ENCODE measurements around the gene TRIM14.
A peak's percentile ranks its signal among the peaks of the same experiment; 100 is the strongest.
"Not testable (repeated sequence)": the region's sequence is repeated elsewhere in the genome, so short reads cannot be mapped to it uniquely, and the experiment has no call there.

The TRIM14 gene

DNA sequence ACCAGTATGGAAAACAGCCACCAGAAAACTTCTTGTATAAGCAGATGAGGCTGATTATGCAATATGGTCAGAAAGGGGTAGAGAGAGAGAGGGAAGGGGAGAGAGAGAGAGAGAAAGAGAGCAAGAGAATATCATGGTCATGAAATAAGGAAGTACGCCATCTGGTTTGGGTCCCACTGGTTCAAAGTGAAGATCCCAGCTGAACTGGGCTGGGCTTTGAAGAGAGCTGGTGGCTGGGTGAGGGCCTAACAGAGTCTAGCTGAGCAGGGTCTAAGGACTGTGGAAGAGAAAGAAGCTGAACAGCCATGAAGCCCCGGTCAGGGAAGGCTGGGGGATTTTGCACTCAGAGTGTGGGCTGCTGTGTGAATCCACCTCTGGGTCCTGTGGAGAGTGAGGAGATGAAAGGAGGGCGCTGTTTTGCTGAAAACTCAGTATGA lies 14.6 kb downstream of the TRIM14 start:
- DNase-seq = no peak

DNA sequence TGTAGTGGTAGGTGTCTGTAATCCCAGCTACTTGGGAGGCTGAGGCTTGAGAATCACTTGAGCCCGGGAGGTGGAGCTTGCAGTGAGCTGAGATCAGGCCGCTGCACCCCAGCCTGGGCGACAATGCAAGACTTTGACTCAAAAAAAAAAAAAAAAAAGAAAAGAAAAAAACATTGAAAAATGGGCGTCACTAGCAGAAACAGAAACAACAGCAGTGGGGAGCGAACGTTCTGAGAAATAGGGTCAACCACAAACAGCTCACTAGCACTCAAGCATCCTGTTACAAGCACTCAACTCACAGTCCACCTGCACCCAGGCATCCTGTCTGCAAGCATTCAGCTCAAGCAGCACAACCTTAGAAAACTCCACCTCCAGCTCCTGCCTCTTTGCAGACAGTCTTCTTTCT lies 17.2 kb downstream of the TRIM14 start:
- DNase-seq = peak; percentile 90

DNA sequence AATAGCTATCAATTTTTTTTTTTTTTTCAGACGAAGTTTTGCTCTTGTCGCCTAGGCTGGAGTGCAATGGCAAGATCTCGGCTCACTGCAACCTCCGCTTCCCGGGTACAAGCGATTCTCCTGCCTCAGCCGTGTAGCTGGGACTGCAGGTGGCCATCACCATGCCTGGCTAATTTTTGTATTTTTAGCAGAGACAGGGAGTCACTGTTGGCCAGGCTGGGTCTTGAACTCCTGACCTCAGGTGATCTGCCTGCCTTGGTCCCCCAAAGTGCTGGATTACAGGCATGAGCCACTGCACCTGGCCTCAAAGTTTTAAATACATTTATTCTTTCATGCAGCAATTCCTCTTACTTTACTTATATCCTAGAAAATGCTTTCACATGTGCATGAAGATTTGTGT lies 17.6 kb downstream of the TRIM14 start:
- no peak for DNase-seq

DNA sequence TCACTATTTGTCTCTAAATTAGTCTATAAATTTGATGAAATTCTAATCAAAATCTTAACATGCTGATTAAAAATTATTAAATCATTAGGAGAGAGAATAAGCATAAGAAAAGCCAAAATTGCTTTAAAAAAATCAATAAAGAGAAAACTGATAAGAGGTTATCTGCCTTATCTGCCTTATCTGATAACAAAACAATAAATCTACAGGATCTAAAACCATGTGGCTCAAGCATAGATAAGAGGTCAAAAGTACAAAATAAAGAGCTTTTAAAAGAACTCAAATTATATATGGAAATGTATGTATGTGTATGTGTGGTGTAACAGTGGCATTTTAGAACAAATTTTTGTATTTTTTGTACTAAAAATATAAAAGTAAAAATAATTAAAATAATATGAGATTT lies 18.6 kb downstream of the TRIM14 start:
- DNase-seq = no peak

DNA sequence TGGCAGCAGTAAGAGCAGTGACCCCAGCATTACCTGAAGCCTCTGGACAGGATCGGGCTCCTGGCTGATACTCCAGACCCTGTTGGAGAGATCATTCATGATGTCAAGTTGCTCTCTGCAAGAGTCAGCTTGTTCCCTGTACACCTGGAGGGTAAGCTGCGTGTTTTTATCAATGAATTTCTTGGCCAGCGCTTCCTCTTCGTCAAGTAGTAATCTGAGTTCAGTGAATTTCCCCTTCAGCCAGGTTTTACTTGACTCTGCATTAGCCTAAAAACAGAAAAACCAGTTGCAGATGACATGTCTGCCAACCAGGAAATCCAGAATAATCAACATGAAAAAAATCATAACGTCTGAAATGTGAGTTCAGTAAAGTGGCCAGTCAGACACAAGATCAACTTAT lies 19.1 kb downstream of the TRIM14 start:
- DNase-seq = no peak

DNA sequence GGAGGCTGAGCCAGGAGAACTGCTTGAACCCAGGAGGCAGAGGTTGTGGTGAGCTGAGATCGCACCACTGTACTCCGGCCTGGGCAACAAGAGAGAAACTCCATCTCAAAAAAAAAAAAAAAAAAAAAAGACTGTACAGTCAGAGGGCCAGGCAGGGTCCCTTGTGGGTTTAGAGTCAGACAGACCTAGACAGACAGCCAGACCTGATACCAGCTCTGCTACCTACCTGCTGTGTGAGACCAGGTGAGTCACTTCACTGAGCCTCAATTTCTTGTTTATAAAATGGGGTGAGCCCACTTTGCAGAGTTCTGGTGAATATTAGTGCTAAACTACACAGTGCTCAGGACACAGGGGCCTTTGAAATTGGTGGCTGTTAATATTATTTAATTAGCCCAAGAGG lies 19.7 kb downstream of the TRIM14 start:
- DNase-seq = no peak

DNA sequence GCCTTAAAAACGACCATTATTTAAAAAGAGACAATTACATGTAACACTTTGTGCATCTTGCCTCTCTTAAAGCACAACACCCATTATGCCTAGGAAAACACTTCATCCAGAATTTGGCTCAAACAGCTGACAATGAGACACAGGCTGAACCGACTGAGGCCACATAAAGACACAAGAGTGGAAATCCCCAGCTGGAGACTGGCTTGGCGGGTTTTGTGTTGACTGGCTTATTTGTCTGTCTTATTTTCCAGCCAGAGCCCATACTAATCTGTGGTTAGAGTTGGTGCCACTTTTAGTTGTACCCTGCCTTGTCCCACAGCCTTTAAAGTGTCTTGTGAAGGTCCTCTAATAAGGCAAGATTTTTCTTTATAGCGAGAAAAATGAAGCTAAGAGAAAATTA lies 21.2 kb downstream of the TRIM14 start:
- DNase-seq = peak; percentile 61

DNA sequence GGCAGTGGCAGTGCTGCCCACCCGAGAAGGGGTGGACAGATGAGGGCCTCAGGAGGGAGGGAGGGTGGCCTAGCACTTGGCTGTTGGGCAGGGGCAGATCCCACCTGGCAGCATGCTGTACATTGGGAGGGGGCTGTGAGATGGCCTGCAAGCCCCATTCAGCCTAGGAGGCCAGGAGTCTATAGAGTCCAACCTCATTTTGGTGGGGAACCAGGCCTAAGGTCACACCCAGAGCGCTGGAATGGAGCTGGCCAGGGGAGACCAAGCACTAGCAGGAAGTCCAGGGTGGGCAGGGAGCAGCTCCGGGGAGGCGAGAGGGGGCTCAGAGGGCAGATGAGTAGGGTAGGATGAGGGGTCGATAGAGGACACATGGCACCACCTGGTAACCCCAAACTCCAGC lies 22.9 kb downstream of the TRIM14 start:
- no peak for DNase-seq

DNA sequence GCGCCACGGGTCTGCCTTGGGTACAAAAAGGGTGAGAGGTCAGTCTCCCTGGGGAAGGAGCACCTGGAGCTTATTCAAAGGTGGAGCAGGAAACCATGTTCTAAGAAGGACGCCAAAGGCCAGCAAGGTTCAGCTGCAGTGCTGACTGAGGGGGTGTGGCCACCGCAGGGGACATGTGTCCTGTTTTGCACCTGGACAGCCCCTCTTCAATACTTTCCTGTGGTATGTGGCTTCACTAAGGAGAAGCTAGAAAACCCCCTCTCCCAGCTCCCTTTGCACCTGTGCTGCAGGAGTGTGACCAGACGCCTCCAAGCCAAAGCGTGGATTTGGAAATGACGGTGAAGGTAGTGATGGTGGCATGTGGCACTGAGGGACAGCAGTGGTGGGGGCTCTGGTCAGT lies 23.6 kb downstream of the TRIM14 start:
- DNase-seq = no peak

DNA sequence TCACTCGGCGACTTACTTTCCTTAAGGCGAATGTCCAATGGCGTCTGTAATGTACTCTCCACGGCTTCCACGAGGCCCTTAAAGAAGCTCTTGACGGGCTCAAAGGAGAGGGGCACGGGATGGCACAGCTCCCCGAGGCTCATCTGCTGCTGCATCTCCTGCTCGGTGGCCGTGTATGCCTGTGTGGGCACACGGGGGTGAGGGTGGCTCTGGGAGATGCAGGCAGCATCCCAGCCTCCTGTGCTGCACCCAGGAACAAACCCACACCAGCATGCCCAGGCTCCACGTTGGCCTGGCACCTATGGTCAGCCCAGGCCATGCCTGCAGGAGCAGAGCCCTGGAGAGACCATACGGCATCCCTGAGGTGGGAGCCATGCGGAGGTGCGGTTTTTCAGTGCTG lies 24.2 kb downstream of the TRIM14 start:
- no peak for DNase-seq

DNA sequence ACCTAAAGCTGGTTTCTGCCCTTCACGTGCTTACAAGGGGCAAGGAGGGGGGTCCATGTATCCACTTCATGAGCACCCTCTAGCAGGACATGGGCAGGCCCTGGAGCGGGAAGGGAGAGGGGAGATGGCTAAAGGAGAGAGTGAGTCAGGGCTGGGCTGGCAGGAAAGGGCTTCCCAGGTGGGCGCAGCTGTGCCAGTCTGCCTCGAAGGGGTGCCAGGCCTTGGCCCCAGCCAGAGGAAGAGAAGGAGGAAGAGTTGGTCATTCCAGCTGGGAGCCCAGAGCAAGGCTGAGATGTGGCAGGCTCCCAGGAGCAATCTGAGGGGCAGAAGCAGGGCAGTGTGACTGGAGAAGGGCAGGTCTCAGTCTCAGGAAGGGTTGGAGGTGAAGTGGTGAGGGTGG lies 24.7 kb downstream of the TRIM14 start:
- no peak for DNase-seq

DNA sequence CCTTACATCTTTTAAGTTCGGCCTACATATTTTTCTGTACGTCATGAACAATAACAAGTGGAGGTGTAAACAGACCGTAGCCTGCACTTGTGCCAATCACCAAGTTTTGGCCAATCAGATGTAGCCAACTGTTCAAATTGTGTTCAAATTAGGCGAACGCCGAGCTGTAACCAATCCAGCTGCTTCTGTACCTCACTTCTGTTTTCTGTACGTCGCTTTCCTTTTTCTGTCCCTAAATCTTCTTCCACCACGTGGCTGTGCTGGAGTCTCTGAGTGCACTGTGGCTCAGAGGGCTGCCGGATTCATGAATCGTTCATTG lies 26.4 kb downstream of the TRIM14 start:
- no peak for DNase-seq

DNA sequence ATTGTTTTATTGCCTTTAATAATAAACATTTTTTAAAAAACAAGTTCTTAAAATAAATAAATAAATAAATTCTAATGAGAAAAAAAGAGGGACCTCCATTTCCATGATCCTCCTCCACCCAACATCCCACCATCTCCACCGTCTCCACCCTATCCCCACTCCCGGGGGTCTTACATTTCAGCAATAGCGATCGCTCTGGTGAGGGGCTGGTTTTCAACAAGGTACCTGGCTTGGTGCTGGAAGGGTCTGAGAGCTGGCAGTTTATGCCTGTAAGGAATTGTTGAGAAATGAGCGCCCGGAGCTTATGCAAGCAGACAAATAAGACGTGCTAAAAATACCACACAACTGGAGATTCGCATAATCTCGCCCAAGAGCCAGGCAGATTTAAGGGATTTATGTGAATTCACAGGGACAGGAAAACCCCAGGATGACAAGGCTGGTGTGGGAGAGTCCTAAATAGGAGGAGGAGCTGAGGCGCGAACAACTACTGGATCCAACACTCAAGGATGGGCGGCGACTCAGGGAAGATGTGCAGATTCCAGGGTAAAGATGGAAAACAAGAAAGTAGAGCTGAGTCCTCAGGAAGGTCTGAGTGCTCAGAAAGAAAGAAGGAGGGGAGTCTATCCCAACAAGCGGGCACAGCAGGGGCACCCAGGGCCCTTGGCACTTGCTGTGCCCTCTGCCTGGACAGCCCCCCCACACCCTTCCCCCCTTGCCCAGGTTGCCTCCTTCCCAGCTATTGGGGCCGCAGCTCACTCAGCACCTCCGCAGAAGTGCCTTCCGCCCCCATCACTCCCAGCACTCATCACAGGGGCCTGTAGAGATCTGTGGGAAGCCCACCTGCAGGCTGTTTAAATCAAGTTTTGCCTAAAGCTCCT lies 27.0 kb downstream of the TRIM14 start:
- DNase-seq = no peak

DNA sequence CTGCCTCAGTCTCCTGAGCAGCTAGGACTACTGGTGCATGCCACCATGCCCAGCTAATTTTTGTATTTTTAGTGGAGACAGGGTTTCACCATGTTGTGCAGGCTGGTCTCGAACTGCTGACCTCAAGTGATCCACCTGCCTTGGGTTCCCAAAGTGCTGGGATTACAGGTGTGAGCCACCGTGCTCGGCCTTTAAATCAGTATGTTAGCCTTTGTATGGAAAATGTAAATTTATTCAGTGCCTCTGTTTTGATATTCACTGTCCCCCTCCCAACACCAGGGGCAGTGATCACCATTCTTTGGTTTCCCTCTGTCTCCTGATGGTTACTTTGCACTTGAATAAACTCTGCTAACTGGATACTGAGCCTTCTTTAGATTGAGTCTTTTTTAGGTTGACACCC lies 28.3 kb downstream of the TRIM14 start:
- DNase-seq = not testable (repeated sequence)

DNA sequence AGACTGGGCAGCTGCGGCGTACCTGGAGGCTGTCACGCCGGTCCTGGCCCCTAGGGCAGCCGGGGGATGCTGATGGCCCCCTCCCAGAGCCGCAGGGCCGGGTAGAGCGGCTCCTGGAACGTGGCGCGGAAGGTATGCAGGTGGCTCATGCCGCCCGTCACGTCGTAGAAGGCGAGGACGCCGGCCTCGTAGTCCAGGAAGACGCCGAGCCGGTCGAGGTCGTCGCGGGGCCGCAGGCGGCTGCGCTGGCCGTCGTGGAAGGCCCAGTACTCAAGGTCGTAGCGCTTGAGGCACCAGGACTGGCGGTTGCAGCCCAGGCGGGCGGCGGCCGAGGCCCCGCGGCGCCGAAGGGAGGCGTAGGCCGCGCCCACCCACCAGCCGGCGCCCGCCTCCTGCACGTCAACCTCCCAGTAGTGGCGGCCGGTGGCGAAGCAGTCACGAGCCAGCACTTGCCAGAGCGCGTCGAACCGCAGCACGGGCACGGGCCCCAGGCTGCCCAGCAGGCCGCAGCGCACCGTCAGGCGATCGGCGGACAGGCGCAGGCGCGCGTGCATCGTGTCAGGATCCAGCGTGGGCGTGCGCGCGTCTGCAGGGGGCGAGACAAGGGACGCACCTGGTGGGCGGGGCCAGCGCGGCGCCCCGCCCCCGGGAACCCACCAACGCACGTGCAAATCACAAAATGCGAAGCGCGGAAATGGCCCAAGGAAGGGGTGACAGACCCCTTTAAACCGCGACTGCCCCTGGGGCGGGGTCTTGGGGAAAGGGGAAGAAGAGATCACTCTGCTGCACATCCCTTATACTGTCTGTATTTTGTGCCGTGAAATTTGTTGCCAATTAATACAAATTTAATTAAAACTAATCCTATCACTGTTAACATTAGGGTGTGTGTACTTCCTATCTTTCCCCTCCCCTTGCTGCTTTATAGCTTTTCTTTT lies 31.3 kb downstream of the TRIM14 start:
- peak; percentile 64 for DNase-seq

DNA sequence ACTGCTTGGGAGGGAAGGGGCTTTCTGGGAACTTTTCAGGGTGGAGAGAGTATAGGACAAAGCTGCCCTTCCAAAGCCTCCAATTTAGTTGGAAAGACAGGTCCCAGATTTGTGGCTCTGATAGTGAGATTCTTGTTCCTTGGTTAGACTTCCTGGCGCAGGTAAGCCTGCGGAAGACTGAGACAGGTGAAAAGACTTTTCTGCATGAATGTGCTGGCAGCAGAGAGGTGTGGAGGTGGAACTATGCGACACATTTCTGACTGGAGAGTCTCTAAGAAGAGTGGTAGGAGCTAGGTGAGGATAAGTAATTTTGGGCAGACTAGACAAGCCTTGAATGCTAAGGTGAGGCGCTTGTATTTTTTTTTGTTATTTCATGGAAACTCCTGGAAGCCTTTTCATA lies 32.6 kb downstream of the TRIM14 start:
- DNase-seq = no peak

DNA sequence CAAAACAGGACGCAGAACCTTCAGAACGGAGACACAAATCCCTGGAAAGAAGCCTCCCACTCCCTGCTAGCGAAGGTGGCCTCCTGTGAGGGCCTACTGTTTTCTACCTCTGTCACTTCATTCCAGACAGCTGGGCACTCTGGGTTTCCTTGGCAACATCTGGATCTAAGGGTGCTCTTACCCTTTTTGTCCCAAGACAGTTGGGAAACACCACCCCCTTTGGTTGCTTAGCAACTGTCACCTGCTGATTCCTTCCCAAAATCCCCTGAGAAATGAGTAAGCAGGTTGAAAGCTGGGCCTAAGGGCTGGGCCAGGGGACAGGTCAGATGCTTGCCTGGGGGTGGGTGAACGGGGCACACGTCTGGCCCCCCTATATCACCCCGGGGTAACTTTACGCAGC lies 33.1 kb downstream of the TRIM14 start:
- DNase-seq = no peak

DNA sequence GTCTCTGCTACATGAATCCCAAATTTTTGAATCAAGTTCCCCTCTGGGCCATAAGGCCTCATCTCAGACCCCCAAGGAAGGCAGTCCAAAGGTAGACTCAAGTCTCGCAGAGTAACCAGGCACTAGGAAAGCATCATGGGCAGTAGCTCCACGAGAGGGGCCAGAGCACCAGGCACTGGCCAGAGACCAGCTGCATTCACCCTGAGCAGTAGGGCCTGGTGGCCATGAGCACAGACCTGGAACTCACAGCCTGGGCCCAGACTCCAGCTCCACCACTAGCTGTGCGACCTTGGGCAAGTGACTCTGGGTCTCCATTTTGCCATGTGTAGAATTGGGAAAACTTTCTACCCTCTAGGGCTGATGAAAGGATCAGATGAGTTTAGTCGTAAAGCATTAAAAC lies 34.0 kb downstream of the TRIM14 start:
- DNase-seq = no peak

DNA sequence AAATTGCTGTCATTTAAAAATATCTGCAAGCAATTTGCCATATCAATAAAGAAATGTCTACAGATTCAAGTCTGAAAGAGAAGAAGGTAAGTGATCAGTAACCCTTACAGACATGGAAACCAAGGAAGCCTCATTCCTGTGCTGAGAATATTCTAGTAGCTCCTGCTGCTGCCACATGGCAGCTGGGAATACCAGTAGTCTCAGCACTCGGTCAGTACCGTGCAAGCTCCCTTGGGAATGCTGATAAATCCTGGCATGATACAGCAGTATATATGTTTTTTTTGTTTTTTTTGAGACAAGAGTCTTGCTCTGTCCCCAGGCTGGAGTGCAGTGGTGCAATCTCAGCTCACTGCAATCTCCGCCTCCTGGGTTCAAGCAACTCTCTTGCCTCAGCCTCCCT lies 34.6 kb downstream of the TRIM14 start:
- DNase-seq = no peak

DNA sequence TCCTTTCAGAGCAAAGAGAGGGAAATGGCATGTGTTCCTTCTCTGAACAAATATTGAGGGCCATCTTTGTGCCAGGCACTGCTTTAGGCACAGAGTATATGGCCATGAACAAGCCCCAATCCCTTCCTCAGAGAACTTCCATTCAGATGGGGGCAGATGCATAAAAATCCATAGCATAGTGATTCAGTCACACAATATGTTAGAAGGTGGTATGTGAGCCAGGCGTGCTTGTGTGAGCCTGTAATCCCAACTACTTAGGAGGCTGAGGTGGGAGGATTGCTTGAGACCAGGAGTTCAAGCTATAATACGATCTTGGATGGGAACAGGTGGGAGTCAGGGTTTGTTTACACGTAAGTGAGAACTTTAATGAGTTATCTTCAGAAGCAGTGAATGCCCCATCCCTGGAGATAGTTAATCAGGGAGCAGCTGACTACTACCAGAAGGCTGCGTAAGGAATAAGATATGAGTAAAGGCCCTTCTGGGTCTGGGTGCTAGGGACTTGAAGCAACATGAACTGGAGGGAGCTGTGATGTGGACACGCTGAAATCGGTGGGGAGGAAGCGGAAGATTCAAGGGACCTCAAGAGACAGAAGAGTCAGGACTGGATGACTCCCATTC lies 35.3 kb downstream of the TRIM14 start:
- no peak for DNase-seq

DNA sequence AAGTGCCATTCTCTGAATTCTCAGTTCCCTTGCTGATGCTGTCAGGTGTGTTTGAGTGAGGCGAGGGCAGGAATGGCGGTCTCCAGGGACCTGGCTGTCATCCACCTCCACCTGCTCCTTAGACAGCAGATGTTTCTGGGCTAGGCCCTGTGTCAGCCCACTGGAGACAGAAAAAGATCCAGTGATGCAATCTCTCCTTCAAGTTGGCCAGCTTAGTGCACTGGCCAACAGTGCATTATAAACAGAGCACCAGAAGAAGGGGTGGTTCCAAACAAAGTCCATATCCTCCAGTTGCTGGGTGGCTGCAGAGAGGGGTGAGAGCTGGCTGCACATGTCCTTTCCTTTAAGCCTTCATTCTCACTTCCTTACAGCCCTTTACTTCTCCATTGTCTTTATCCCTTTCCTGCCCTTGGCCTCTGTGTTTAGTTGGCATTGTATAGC lies 35.9 kb downstream of the TRIM14 start:
- DNase-seq = no peak

DNA sequence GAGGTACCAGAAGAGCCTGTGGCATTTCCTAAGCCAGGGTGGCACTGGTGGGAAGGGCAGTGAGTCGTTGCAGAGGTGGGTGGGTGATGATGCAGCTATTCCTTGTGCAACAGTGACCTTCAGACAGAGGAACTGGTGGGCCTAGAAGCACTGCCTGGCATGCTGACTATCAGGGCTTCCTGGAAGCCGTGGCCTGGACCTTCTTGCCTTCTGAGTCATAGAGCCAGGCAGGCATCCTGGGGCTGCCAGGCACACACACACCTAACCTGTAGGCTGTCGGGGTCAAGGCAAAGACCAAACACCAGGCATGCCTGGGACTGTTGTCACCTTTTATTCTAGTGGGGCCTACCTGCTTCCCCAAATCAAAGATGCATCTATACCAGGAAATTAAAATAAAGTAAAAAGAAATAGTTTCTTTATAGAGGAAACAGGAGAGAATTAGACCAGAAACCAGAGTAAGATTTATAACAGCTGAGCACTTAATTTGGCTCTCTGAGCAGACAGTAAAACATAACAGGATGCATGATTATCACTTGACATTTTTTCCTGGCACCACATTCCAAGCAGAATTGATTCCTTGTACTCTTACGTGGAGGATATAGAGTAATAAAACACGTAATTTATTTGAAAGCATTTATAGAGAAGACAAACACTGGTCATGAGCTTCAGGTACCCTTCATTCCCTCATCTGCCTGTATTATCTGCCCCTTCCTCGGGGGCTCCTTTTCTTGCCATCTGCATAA lies 37.4 kb downstream of the TRIM14 start:
- DNase-seq = no peak

DNA sequence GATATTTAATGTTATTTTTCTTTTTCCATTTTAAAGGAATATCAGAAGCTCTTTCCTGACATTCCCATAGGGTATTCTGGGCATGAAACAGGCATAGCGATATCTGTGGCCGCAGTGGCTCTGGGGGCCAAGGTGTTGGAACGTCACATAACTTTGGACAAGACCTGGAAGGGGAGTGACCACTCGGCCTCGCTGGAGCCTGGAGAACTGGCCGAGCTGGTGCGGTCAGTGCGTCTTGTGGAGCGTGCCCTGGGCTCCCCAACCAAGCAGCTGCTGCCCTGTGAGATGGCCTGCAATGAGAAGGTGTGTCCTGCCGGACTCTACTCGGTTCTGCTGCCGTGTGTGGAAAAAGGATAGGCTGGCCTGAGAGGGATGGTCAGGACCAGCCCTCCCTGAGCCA lies 38.2 kb downstream of the TRIM14 start:
- no peak for DNase-seq

Measured in CD4-positive, alpha-beta T cell treated with Interleukin-10 for 1 hour (primary cell).